BJ (cell line): Measurements from ENCODE around the gene PPIP5K2. TPM values are rescaled to one million over a fixed set of nuclear protein-coding genes. Genes with fewer than 3 reads are reported as not detected.

Experiments used
- CTCF ChIA-PET: fragments of 350-600 bp; formaldehyde crosslinking; extraction: SDS; loops from one replicate; lab custom pipeline; 2021; ENCODE audit warnings: antibody characterized with exemption, inconsistent platforms; lab: Yijun Ruan, JAX
- POLR2A ChIA-PET: fragments of 300-600 bp; sonication (Branson Sonifier 250); formaldehyde crosslinking; extraction: SDS; loops from one replicate; lab custom pipeline; 2021; ENCODE audit warnings: antibody characterized with exemption; lab: Charles Lee
- DNase-seq: peaks from one replicate; pipeline ENCODE4 v3.0.0-alpha.2; 2011; ENCODE audit warnings: low read depth
- H3K27me3 ChIP-seq: 2 replicates; pipeline ENCODE4 v1.6.0; 2011; ENCODE audit warnings: low read length; ENCODE audit not compliant: control insufficient read depth, insufficient read depth
- H3K36me3 ChIP-seq: 2 replicates; pipeline ENCODE4 v1.5.1; 2011; ENCODE audit warnings: low read length; ENCODE audit not compliant: control insufficient read depth, insufficient read depth
- H3K4me3 ChIP-seq: 2 replicates; pipeline ENCODE4 v1.5.1; 2011; ENCODE audit warnings: low read depth, mild to moderate bottlenecking, control low read depth, low read length
- CTCF ChIP-seq: IDR thresholded peaks from 2 replicates; pipeline ENCODE4 v1.5.1; 2011; ENCODE audit warnings: low read depth, mild to moderate bottlenecking, control low read depth, inconsistent platforms, low read length, moderate library complexity; ENCODE audit not compliant: insufficient read depth
- polyA plus RNA-seq: library from polyadenylated mRNA; depleted of rRNA; stranded (reverse); fragments of >200 nt; gene quantifications from 2 replicates; pipeline ENCODE4 v1.2.3, GENCODE V29; 2011

PPIP5K2 gene
- polyA plus RNA-seq, 1 experiment = 33.6 TPM

GRCh38 chr5:103245761-103246160 is 125.7 kb downstream of the PPIP5K2 start:
- ChIA-PET CTCF (interaction anchor here (1.5 to 2.0 kb wide), 2 partner anchors 13 to 230 kb away, joined by 6 to 10 read pairs; no protein-coding TSS in a partner anchor), POLR2A (no interaction called here)
- H3K36me3 ChIP-seq = no peaks in the 10 kb centered on the region
- no peak for DNase-seq
- H3K27me3 ChIP-seq = no peaks in the 10 kb centered on the region
- H3K4me3 ChIP-seq = no peak overlapping the region
- TF ChIP-seq CTCF = no peak

GRCh38 chr5:103247118-103247517 is 127.0 kb downstream of the PPIP5K2 start:
- no peaks in the 10 kb centered on the region for H3K36me3 ChIP-seq
- DNase-seq = no peak
- POLR2A ChIA-PET = interaction anchor here (0.7 kb wide), 1 partner anchor 26 kb away, joined by 3 read pairs; no protein-coding TSS in a partner anchor
- CTCF ChIA-PET = interaction anchor here (1.5 to 2.0 kb wide), 2 partner anchors 15 to 229 kb away, joined by 6 to 10 read pairs; no protein-coding TSS in a partner anchor
- no peak overlapping the region for H3K4me3 ChIP-seq
- H3K27me3 ChIP-seq = no peaks in the 10 kb centered on the region
- no peak for TF ChIP-seq CTCF

- CTCF ChIA-PET = no interaction called here
These were observed 129.0 kb downstream of the PPIP5K2 start for GRCh38 chr5:103249068-103249467.

GRCh38 chr5:103254921-103255320 is 134.8 kb downstream of the PPIP5K2 start:
- Histone ChIP-seq H3K27me3 (no peaks in the 10 kb centered on the region), H3K36me3 (no peaks in the 10 kb centered on the region), H3K4me3 (no peak overlapping the region)
- DNase-seq = no peak
- no peak for TF ChIP-seq CTCF
- POLR2A ChIA-PET = no interaction called here
- CTCF ChIA-PET = interaction anchor here (0.5 to 7.6 kb wide), 3 partner anchors 18 to 221 kb away, joined by 3 to 50 read pairs (median 5); no protein-coding TSS in a partner anchor

More at GRCh38 chr5:103249068-103249467, 129.0 kb downstream of the PPIP5K2 start:
- Histone ChIP-seq H3K27me3 (no peaks in the 10 kb centered on the region), H3K36me3 (no peaks in the 10 kb centered on the region), H3K4me3 (no peak overlapping the region)
- no peak for DNase-seq
- POLR2A ChIA-PET = no interaction called here
- no peak for TF ChIP-seq CTCF

- CTCF ChIA-PET = interaction anchor here (1.5 to 7.6 kb wide), 4 partner anchors 23 to 220 kb away, joined by 4 to 50 read pairs (median 4); no protein-coding TSS in a partner anchor
- no peak overlapping the region for H3K4me3 ChIP-seq
- no peaks in the 10 kb centered on the region for H3K27me3 ChIP-seq
- TF ChIP-seq CTCF = no peak
- DNase-seq = no peak
- POLR2A ChIA-PET = no interaction called here
- H3K36me3 ChIP-seq = no peaks in the 10 kb centered on the region
These were observed 135.6 kb downstream of the PPIP5K2 start for GRCh38 chr5:103255691-103256090.
